HG03565 (cell line): ENCODE data around the gene PABPN1L.

Experiments used
- ATAC-seq: cut with Tn5 transposase; IDR thresholded peaks from one replicate; pipeline ENCODE4 v1.9.1; 2021; ENCODE audit warnings: mild to moderate bottlenecking, moderate library complexity; ENCODE audit not compliant: unreplicated experiment

Gene PABPN1L

GRCh38 chr16:88884569-88885271, 18.3 kb upstream of the PABPN1L start:
- ATAC-seq, result no peak

- no peak for ATAC-seq
These were observed 17.5 kb upstream of the PABPN1L start for GRCh38 chr16:88883946-88884345.

- ATAC-seq, result no peak
These were observed 16.8 kb upstream of the PABPN1L start for GRCh38 chr16:88883117-88883895.

- ATAC-seq, result no peak
These were observed 16.0 kb upstream of the PABPN1L start for GRCh38 chr16:88882358-88883030.

- no peak for ATAC-seq
These were observed 15.4 kb upstream of the PABPN1L start for GRCh38 chr16:88881675-88882357.

- ATAC-seq, result no peak
These were observed 14.7 kb upstream of the PABPN1L start for GRCh38 chr16:88881007-88881615.

- no peak for ATAC-seq
These were observed 14.0 kb upstream of the PABPN1L start for GRCh38 chr16:88880226-88881006.

- no peak for ATAC-seq
These were observed 13.3 kb upstream of the PABPN1L start for GRCh38 chr16:88879788-88880055.

- no peak for ATAC-seq
These were observed 12.7 kb upstream of the PABPN1L start for GRCh38 chr16:88878967-88879787.

GRCh38 chr16:88878356-88878755, 11.9 kb upstream of the PABPN1L start:
- ATAC-seq, result no peak

GRCh38 chr16:88877564-88878289, 11.3 kb upstream of the PABPN1L start:
- ATAC-seq, result no peak

GRCh38 chr16:88876942-88877526, 10.6 kb upstream of the PABPN1L start:
- ATAC-seq, result no peak

- ATAC-seq, result no peak
These were observed 9.3 kb upstream of the PABPN1L start for GRCh38 chr16:88875703-88876234.

GRCh38 chr16:88874938-88875599, 8.6 kb upstream of the PABPN1L start:
- ATAC-seq, result no peak

GRCh38 chr16:88872650-88873331, 6.3 kb upstream of the PABPN1L start:
- no peak for ATAC-seq

GRCh38 chr16:88871730-88872416, 5.4 kb upstream of the PABPN1L start:
- no peak for ATAC-seq

GRCh38 chr16:88871349-88871702, 4.9 kb upstream of the PABPN1L start:
- ATAC-seq, result no peak
